NCI-H146 treated with DMSO at 0.1 percent for 48 hours (cell line): ENCODE measurements around the gene SLC2A9.
A peak's percentile ranks its signal among the peaks of the same experiment; 100 is the strongest.

ENCODE experiments used
- DNase-seq: peaks from one replicate; lab custom pipeline; 2025; ENCODE audit not compliant: unreplicated experiment; lab: John Stamatoyannopoulos, UW

SLC2A9 gene

DNA sequence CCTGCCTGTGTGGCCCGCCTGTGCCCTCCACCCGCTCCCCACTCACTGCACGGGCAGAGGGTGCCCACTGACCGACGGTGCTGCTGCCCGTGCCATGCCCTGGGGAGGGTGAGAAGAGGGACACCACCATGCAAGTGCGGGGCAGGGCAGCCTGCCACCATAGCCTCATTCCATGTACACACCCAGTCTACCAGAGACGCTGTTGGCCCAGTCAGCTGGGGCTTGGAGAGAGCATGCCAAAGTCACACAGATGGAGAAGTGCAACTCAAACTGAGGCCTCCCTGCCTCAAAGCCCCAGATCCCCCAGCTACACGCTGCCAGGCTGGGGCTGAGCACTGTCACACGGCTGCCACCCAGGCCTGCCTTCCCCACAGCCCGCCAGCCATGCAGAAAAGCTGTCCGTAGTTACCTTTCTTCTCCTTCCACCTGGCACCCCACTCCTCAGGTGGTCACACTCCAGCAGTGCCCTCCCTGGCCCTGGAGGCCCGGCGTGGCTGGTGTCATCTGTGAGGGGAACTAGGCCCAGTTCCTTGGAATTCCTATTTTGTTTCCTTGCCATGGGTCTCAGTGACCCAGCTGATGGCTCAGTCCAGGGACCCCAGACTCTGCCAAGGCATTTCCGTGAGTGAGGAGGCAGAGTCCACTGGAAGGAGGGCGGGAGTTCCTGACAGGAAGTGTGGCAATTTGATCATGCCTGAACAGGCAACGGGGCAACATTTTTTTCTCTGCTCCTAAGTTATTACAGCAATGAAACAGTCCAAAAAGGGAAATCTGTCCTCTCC lies at the start of gene SLC2A9:
Gene SLC2A9, minus strand, starts transcription at position 627 of the 782 bp plus-strand sequence. Its CDS starts 68 bp downstream, at position 559.
- DNase-seq, result no peak

DNA sequence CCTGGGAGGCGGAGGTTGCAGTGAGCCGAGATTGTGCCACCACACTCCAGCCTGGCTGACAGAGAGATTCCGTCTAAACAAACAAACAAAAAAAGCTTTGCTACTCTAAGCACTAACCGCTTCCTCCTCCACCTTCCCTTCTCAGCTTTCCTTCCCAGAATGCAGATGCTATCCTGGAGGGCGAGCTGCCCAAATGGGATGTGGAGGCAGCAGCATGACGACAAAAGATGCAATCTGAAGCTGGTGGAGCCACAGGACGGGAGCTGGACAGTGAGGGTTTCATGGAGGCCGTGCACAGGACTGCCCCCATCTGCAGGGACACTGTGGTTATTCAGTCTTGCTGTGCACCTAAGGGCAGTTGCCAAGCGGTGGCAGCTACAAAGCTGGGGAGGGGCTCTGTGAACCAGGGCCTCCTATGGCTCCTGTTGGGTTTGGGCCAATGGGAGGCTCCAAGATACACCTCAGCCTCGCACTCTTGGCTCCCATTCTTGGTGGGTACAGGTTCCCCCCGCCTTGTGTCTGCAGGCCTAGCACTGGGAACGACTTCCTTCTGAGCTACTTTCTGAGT lies 47.9 kb upstream of the SLC2A9 start:
- no peak for DNase-seq

DNA sequence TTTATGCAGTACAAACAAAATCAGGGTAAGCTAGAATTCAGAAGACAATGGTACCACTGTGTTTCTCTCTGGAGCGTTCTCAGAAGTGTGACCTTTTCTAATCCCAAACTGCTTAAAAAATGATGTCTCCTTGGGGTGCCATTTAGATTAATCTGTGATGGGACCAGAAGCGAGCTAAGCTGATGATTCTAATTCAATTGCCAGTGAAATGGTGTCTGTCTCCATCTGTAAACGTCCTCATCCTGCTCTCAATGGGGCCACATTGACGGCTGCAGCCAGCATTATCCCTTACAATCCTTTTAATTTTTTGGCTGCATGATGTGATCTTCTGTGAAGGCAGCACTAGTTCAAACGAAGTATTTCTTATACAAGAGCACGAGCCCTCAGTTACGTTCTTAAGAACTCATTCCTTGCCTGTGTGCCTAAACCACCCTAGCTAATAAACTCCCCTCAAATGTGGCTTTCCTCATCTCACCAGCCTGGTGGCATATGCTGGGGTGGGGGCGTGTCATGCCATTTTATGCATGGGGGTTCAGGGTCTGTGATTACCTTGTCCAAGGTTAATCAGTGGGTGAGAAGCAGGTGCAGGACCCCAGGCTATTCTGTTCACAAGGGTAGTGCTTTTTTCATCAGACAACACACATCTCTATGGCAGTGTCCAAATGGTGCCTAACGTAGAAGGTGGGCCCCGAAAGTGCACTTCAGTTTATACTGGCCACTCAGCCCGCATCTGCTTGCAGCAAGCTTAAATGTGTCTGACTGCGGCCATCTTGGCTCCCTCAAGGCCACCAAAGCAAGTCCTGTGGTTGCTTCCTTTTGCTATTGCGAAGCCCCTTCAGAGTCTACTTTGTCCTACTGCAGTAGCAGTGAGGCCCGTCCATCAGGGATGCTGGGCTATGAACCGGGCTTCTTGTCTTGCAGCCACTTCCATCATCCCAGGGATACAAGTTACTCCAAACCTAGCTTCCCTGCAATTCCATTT lies 45.7 kb upstream of the SLC2A9 start:
- DNase-seq, result no peak

DNA sequence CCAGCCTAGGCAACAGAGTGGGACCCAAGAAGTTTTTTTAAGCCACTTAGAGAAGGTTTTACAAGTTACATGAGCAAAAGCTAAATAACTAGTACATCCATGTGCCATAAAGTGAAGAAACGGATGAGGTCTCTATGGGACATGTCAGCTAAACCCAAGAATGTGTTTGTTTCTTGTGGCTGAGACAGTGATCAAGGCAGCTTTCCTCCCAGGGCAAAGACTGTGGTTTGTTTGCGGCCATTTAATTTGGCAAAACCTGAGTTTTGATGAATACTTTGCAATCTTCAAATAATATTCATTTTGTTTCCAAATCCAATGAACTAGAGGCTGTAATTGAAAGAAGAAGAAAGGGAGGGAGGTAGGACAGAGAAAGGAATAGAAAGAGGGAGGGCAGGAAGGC lies 44.9 kb upstream of the SLC2A9 start:
- no peak for DNase-seq

DNA sequence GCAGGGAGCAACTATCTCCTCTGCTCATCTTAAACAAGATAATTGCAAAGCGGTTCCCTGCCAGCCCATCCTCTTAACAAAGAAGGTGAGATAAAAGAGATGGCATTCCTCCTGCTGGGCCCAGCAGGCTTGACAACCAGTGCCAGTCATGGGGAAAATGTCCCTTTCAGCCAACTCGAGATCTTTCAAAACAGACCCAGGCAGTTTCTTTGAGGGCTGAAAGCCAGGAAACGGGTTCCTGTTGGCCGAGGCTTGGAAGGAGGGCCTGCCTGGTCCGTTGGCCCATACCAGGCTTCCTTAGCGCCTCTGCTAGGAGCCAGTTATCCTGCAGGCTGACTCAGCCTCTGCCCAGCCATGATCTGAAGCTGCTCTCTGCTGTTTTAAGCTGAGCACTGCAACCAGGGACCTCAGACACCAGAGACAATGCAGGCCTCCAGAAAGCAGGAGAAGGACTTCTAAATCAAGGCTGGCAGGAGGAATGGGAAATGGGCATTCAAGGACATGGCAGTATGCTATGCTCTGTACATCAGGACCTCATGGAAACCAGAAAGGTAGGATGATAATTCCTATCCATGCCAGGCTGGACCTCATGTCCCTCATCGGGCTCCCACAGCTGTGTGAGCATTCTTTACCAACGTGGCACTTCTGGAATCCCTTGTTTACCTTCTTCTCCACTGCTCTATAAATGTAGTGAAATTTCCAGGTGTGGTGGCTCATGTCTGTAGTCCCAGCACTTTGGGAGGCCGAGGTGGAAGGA lies 42.4 kb upstream of the SLC2A9 start:
- DNase-seq, result peak; percentile 96

DNA sequence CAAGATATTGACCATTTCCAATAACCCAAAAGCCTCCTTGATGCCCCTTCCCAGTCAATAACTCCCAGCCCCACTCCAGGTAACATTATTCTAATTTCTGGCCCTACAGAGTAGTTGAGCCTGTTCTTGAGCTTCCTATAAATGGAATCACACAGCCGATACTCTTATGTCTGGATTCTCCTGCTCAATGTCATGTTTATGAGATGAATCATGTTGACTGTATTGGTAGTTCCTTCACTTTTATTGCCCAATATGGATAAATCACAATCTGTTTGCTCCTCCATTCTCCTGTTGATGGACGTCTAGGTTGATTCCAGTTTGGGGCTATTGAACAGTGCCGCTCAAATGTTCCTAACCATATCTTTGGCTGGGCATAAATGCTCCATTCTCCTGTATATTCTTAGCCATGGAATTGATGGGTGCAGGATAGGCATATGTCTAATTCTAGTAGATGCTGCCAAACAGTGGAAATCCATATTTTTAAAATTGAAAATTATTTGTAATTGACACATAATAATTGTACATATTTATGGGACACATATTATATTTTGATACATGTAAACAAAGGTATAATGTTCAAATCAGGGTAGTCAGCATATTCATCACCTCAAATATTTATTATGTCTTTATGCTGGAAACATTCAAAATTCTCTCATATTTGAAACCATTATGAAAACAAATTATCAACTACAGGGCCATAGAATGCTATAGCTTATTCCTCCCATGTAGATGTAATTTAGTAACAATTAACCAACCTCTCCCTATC lies 40.5 kb upstream of the SLC2A9 start:
- DNase-seq, result no peak

DNA sequence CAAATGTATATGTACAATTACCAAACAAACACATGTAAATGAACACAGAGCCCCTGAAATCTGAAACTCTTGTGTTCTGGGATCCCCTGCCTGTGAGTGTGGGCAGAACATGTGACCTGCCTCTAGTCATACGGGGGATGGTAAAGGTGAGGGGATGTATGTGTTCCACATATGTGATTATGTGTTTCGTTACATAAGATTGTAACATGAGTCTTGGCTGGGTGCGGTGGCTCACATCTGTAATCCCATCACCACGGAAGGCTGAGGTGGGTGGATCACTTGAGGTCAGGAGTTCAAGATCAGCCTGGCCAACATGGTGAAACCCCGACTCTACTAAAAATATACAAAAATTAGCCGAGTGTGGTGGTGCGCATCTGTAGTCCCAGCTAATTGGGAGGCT lies 37.1 kb upstream of the SLC2A9 start:
- DNase-seq, result no peak

DNA sequence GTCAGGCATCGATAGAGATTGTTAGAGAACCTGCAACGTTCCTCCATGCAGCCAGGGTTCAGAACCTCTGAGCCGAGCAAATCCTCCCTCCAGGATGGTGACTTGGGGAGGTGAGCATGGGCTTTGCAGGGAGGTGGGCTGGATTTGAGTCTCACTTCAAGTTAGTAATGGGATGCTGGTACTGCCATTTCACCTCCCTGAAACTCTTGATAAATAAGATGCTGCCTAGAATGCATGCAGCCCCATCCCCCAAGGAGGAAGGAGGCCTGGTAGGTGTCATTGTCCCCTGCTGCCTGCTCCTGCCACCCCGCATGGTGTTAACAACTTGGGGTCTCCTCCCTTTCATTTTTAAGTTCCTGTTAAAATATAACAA lies 35.7 kb upstream of the SLC2A9 start:
- DNase-seq, result no peak

DNA sequence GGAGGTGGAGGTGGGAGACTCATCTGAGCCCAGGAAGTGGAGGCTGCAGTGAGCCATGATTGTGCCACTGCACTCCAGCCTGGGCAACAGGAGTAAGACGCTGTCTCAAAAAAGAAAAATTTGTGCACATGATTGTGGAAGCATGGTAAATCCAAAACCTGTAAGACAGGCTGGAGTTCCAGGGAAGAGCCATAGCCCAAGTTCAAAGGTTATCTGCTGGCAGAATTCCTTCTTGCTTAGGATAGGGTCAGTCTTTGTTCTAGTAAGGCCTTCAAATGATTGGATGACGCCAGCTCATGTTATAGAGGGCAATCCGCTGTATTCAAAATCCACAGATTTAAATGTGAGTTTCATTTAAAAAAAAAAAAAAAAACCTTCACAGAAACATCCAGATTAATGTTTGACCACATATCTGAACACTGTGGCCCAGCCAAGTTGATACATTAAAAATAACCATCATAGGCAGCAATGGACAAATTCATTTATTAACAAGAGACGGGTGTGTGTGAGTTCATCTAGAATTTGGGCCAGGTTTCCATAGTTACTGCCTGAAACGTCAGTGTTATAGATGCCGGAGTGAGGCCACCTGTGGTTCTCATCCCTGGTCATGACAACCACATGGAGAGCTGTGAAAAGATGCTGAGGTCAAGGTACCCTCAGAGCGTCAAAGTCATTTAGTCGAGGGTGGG lies 35.2 kb upstream of the SLC2A9 start:
- no peak for DNase-seq

DNA sequence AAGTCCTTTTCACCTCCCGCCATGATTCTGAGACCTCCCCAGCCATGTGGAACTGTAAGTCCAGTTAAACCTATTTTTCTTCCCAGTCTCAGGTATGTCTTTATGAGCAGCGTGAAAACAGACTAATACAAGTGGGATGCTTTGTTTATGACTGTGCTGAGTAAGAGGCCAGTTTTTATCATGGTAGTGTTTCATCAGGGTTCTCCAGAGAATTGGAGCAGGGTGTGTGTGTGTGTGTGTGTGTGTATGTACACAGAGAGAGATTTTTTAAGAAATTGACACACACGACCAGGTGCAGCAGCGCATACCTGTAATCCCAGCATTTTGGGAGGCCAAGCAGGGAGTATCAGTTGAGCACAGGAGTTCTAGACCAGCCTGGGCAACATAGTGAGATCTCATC lies 34.6 kb upstream of the SLC2A9 start:
- DNase-seq, result no peak

DNA sequence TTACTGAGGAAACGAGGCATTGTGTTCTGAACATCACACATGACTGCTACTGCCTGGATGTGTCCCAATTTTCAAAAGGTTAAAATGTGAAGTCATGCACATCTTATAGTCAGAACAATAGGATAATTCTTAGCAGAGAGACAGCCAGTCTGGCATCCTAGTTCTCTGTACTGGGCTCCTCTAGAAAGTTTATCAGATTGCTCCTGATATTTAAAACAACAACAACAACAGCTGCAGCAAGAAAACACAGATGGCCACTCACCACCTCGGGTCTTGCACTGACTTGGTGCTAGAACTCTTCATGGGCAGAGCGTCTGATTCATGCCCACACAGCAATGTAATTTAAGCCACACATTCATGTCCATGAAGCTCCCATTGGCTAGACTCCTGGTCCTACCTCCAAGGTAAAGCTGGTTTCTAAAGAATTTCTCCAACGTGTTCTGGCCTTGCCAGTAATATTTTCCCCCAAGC lies 33.3 kb upstream of the SLC2A9 start:
- no peak for DNase-seq

DNA sequence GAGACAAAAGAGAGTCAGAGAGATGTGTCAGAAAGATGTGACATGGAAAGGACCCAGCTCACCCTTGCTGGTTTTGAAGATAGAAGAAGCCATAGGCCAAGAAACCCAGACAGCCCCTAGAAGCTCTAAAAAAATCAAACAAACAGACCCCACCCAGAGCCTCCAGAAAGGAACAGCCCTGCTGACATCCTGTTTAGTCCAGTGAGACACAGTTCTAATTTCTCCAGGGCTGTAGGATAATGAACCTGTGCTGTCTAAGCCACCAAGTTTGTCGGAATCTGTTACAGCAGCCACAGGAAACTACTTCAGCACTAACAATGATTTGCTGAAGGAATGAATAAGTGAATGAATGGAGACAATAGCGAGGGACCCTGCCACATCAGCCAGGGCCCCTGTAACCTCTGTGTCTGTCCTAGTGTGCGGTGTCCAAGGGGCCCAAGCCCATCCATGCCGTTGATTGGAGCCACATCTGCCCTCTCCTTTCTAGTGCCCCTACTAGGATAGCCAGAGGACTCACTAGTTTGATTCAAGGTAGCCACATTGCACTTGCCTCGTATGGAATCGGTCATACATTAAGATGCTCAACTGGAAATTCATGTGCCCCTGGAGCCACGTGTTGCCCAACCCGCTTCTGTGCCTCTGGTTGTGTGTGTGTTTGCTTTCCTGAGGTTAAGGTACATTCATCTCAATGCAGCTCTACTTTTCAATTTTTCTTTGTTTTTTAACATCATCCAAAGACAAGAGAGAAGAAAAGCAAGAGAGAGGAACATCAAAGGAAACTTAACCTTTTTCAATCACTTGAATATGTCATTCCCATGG lies 32.5 kb upstream of the SLC2A9 start:
- no peak for DNase-seq

DNA sequence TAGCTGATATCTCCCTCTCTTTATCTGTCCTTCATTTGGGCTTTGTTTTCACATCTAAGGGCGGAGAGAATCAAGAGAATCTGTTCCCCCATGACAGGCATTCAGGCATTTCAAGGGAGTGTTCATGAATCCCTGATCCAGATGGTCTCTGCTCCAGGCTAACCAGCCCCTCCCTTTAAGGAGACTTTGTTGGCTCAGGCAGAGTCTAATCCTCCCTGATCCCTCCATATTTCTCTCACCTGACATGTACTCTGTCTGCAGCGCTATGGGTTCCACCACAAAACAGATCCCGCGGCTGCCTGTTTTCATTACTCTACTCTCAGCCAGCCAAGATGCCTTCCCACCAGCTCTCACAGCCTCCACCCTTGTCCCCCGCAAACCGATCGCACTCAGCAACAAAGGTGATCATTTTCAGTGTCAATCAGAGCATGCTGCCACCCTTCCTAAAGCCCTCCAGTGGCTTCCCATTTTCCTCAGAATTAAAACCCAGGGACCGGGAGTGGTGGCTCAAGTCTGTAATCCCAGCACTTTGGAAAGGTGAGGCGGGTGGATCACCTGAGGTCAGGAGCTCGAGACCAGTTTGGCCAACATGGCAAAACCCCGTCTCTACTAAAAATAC lies 30.3 kb upstream of the SLC2A9 start:
- DNase-seq, result no peak

DNA sequence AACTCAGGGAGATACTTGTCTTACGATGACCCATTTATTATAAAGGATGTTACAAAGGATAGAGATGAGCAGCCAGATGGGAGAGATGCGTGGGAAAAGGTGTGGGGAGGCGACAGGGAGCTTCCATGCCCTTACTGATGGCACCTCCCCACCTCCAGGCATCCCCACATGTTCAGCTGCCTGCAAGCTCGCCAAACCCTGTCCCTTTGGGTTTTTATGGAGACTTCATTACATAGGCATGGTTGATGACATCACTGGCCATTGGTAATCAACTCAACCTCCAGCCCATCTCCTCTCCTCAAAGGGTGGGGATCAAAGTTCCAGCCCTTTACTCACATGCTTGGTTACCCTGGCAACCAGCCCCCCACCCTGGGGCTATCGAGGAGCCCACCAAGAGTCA lies 29.4 kb upstream of the SLC2A9 start:
- DNase-seq, result no peak

DNA sequence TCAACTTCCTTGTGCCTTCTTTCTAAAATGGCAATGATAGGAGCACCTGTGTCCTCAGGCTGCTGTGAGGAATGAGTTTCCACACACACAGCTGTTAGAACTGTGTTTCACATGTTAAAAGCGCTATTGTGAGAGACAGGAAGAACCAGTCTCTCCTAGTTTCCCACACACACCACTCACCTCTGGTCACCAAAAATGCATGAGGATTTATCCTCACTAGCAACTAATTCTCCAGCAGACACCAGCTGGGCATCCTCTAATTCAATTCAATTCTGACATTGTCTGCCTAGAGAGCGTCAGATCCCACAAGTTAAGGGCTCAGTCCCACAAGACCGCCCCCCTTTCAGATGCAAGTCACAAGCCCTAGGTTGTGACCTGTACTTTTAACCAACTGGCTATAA lies 29.0 kb upstream of the SLC2A9 start:
- DNase-seq, result no peak

DNA sequence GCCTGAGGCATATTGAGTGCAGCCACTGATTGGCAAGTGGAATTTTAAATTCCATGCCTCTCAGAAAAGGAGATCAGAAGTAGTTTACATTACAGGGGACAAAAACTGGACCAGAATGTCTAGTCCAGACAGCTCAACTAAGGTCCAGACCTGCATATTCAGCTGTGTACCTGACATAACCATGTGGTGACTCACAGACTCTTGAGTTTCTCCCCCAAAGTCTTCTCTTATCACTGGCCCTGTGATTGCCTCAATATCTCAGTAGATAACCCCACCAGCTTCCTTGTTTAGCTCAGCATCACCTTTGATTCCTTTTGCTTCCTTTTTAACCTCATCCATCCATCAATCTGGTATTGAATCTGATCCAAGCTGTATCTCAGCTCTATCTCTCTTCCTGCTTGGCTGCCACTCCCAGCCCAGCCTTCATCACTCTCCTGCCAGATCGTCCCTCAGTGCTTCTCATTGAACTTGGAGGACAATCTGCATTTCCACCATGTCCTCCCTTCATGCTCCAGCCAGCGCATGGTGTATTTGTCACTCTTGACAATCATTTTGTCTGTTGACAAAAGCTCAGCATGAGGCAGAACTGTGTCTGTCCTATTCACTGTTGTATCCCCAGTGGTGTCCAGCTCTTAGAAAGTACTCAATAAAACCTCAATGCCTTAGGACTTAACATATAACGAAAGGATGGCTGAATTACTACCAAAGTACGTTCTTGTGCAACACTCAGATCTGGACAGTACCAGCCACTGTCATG lies 27.8 kb upstream of the SLC2A9 start:
- peak; percentile 23 for DNase-seq

DNA sequence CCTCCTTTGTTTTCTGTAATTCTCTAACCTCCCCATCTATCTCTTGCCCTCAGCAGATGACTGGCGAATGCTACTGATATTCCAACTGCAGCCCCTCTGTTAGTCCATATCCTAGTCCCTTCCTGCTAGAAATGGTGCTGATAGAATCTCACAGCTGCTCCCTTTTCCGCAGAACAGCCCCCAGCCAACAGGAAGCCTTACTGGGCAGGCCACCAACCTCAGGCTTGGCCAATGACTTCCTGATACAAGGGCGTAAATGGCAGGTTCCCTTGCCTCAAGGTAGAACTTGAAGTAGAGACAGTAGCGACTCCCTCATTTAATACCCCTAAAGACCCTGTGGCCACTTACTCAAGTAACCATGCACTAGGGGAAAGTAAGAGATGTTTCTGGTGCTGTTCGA lies 26.7 kb upstream of the SLC2A9 start:
- no peak for DNase-seq

DNA sequence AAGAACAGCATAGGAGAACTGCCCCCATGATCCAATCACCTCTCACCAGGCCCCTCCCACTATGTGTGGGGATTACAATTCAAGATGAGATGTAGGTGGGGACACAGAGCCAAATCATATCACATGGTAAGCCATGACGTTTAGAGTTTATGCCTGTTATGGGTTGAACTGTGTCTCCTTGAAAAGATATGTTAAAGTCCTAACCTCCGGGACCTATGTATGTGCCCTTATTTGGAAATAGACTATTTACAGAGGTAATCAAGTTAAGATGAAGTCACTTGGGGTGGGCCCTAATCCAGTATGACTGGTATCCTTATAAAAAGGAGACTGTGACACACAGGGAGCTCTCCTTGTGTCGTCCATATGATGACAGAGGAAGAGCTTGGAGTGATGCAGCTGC lies 25.2 kb upstream of the SLC2A9 start:
- DNase-seq, result no peak
